ENCODE measurements around the gene IFITM5.
"Not testable (repeated sequence)": the region's sequence is repeated elsewhere in the genome, so short reads cannot be mapped to it uniquely, and the experiment has no call there.

DNA sequence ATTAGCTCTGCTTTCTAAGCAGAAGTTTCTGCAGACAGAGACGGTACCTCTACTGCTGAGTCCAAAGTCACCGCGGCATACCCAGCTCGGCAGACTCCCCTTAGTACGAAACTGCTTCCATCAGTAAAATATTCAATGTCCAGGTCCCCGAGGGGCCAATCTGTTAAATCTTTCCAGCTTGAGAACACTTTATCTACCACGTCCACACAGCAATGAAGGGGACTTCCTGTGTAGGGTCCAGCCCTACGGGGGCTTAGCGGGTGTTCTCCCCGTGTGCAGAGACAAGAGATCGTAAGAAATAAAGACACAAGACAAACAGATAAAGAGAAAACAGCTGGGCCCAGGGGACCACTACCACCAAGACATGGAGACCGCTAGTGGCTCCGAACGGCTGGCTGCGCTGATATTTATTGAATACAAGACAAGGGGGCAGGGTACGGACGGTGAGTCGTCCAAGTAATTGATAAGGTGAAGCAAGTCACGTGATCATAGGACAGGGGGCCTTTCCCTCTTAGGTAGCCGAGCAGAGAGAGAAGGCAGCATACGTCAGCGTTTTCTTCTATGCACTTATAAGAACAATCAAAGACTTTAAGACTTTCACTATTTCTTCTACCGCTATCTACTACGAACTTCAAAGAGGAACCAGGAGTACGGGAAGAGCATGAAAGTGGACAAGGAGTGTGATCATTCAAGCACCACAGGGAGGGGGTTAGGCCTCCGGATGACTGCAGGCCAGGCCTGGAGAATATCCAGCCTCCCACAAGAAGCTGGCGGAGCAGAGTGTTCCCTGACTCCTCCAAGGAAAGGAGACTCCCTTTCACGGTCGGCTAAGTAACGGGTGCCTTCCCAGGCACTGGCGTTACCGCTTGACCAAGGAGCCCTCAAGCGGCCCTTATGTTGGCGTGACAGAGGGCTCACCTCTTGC, 25.5 kb upstream of the IFITM5 start:
- not testable (repeated sequence) for TF ChIP-seq CTCF, POLR2A (IDR thresholded peaks at IDR 0.05)

All from right lobe of liver (tissue), 4 donors.